Stimulated activated memory B cell treated with anti-CD40 and anti-IgM and Interleukin-4, amounts not matched to agents 10 μg/mL and 1 μg/mL and 100 μg/mL, for 72 hours (primary cell): Measurements from ENCODE around the gene RFX1.

Experiments
- ATAC-seq: fragments of 150-1000 bp; cut with Tn5 transposase; 2 replicates; pipeline ENCODE4 v1.10.0; 2021
- H3K27ac Mint-ChIP-seq: one replicate; pipeline ENCODE4 v1.8.0; 2022; ENCODE audit warnings: mild to moderate bottlenecking, mixed read lengths
- H3K27me3 Mint-ChIP-seq: one replicate; pipeline ENCODE4 v1.8.0; 2022; ENCODE audit warnings: mixed read lengths
- H3K36me3 Mint-ChIP-seq: one replicate; pipeline ENCODE4 v1.8.0; 2022; ENCODE audit warnings: mixed read lengths
- H3K4me1 Mint-ChIP-seq: one replicate; pipeline ENCODE4 v1.8.0; 2022; ENCODE audit warnings: mixed read lengths
- H3K4me3 Mint-ChIP-seq: one replicate; pipeline ENCODE4 v1.8.0; 2022; ENCODE audit warnings: mild to moderate bottlenecking, moderate library complexity, mixed read lengths
- H3K9me3 Mint-ChIP-seq: one replicate; pipeline ENCODE4 v1.8.0; 2022; ENCODE audit warnings: mixed read lengths

RFX1 gene

GRCh38 chr19:13914777-13915176 is 91.3 kb downstream of the RFX1 start:
- Mint-ChIP-seq H3K36me3 (peaks cover 24% of the 10 kb centered on the region), H3K4me1 (no peaks in the 10 kb centered on the region), H3K27ac (no peak overlapping the region), H3K9me3 (no peaks in the 10 kb centered on the region), H3K27me3 (no peaks in the 10 kb centered on the region), H3K4me3 (no peak overlapping the region)
- no peak for ATAC-seq

- peaks cover 17% of the 10 kb centered on the region for H3K36me3 Mint-ChIP-seq
- no peak overlapping the region for H3K4me3 Mint-ChIP-seq
- no peak for ATAC-seq
- H3K9me3 Mint-ChIP-seq: no peaks in the 10 kb centered on the region
- no peak overlapping the region for H3K27ac Mint-ChIP-seq
- H3K4me1 Mint-ChIP-seq: no peaks in the 10 kb centered on the region
- no peaks in the 10 kb centered on the region for H3K27me3 Mint-ChIP-seq
These were observed 92.8 kb downstream of the RFX1 start for GRCh38 chr19:13913352-13913751.
